H1 (cell line): ENCODE data around the gene GPLD1. TPM values are rescaled to one million over a fixed set of nuclear protein-coding genes. Genes with fewer than 3 reads are reported as not detected.

Experiments used
- CTCF ChIA-PET: fragments of 300-600 bp; sonication (Branson Sonifier 250); formaldehyde crosslinking; loops from one replicate; lab custom pipeline; 2021; ENCODE audit not compliant: partially characterized antibody; lab: Charles Lee
- POLR2A ChIA-PET: fragments of 300-600 bp; sonication (Branson Sonifier 250); formaldehyde crosslinking; loops from one replicate; lab custom pipeline; 2021; ENCODE audit warnings: inconsistent platforms; ENCODE audit not compliant: partially characterized antibody; lab: Charles Lee
- DNase-seq, 2 experiments: peaks; one replicate each; pipeline versions ENCODE4 v3.0.0 to v3.0.0-alpha.2; 2010 to 2022; ENCODE audit warnings: low spot score in 2 of 2, low read depth in 1 of 2, mixed read lengths in 1 of 2
- FAIRE-seq: peaks from 2 replicates; lab custom pipeline; 2011; peaks lifted over from hg19 to GRCh38; lab: Jason Lieb, UNC
- H2AFZ ChIP-seq: 2 replicates; pipeline ENCODE4 v1.8.1; 2012; ENCODE audit warnings: low read length, inconsistent platforms
- H2AK5ac ChIP-seq: 2 replicates; pipeline ENCODE4 v1.6.1; 2013; ENCODE audit warnings: low read depth, low read length
- H2BK120ac ChIP-seq: replicated peaks from 2 replicates; pipeline ENCODE3; 2013; ENCODE audit warnings: low read depth, low read length, inconsistent platforms
- H2BK12ac ChIP-seq: 2 replicates; pipeline ENCODE4 v1.6.1; 2013; ENCODE audit warnings: low read depth, low read length
- H2BK15ac ChIP-seq: 2 replicates; pipeline ENCODE4 v1.6.1; 2013; ENCODE audit warnings: low read length
- H2BK20ac ChIP-seq: 2 replicates; pipeline ENCODE4 v1.6.1; 2013; ENCODE audit warnings: low read length
- H2BK5ac ChIP-seq: 2 replicates; pipeline ENCODE4 v1.6.1; 2013; ENCODE audit warnings: low read depth, low read length
- H3K14ac ChIP-seq: 2 replicates; pipeline ENCODE4 v1.6.1; 2013; ENCODE audit warnings: inconsistent platforms; ENCODE audit not compliant: insufficient read length
- H3K18ac ChIP-seq: 2 replicates; pipeline ENCODE4 v1.6.1; 2013; ENCODE audit warnings: low read length; ENCODE audit errors: extremely low read depth
- H3K23ac ChIP-seq: 2 replicates; pipeline ENCODE4 v1.6.1; 2013; ENCODE audit warnings: inconsistent platforms; ENCODE audit not compliant: insufficient read length
- H3K23me2 ChIP-seq: 2 replicates; pipeline ENCODE4 v1.6.1; 2013; ENCODE audit warnings: low read depth, low read length
- H3K27ac ChIP-seq: 2 replicates; pipeline ENCODE4 v1.6.1; 2011; ENCODE audit warnings: low read depth, low read length, inconsistent platforms
- H3K27me3 ChIP-seq, 4 experiments: replicated peaks in 1 of 4; 1 replicate in 1 of 4; 2 replicates in 3 of 4; pipeline versions ENCODE4 v1.6.1 to v1.8.1; 2011 to 2013; ENCODE audit warnings: low read length in 3 of 4, mild to moderate bottlenecking in 3 of 4, inconsistent platforms in 2 of 4, mixed read lengths in 2 of 4, moderate library complexity in 1 of 4; ENCODE audit not compliant: control insufficient read depth in 3 of 4, insufficient read depth in 3 of 4; ENCODE audit errors: extremely low read depth in 1 of 4
- H3K36me3 ChIP-seq, 4 experiments: 2 replicates each; pipeline versions ENCODE4 v1.6.1 to v1.8.1; 2011 to 2013; ENCODE audit warnings: mild to moderate bottlenecking in 4 of 4, low read length in 3 of 4, moderate library complexity in 2 of 4, control low read depth in 1 of 4, inconsistent platforms in 1 of 4; ENCODE audit not compliant: insufficient read depth in 4 of 4, control insufficient read depth in 2 of 4
- H3K4ac ChIP-seq: replicated peaks from 2 replicates; pipeline ENCODE3; 2013; ENCODE audit warnings: low read length, low read depth, mixed read lengths, inconsistent platforms; ENCODE audit not compliant: insufficient read length
- H3K4me1 ChIP-seq, 4 experiments: replicated peaks in 1 of 4; 1 replicate in 1 of 4; 2 replicates in 3 of 4; pipeline versions ENCODE4 v1.6.1 to v1.8.1; 2011 to 2013; ENCODE audit warnings: low read length in 3 of 4, inconsistent platforms in 2 of 4, mixed read lengths in 1 of 4; ENCODE audit not compliant: insufficient read depth in 4 of 4, control insufficient read depth in 3 of 4
- H3K4me2 ChIP-seq, 2 experiments: 2 replicates each; pipeline versions ENCODE4 v1.6.1 to v1.8.1; 2011 to 2013; ENCODE audit warnings: low read depth in 2 of 2, low read length in 2 of 2, control low read depth in 1 of 2, inconsistent platforms in 1 of 2, mild to moderate bottlenecking in 1 of 2; ENCODE audit not compliant: insufficient read depth in 1 of 2
- H3K4me3 ChIP-seq, 4 experiments: fragments of 200-600, 300-600 bp in 1 of 4; sonication (generic), shearing (Covaris generic), sonication (Bioruptor Twin) in 1 of 4; 2 replicates each; pipeline versions ENCODE4 v1.5.1 to v1.8.1; 2011 to 2016; ENCODE audit warnings: low read length in 4 of 4, low read depth in 3 of 4, control low read depth in 2 of 4, inconsistent platforms in 2 of 4, mild to moderate bottlenecking in 2 of 4, mixed read lengths in 1 of 4, moderate library complexity in 1 of 4; ENCODE audit not compliant: insufficient read depth in 2 of 4; ENCODE audit errors: extremely low read depth in 1 of 4
- H3K56ac ChIP-seq: replicated peaks from 2 replicates; pipeline ENCODE3; 2013; ENCODE audit warnings: low read depth, mild to moderate bottlenecking, mixed read lengths, low read length, inconsistent platforms; ENCODE audit not compliant: insufficient read length
- H3K79me1 ChIP-seq: 2 replicates; pipeline ENCODE4 v1.6.1; 2013; ENCODE audit warnings: low read depth, low read length, control low read depth
- H3K79me2 ChIP-seq, 2 experiments: 2 replicates each; pipeline versions ENCODE4 v1.6.1 to v1.8.1; 2012 to 2013; ENCODE audit warnings: low read length in 2 of 2, mild to moderate bottlenecking in 2 of 2, inconsistent platforms in 1 of 2; ENCODE audit not compliant: insufficient read depth in 2 of 2, control insufficient read depth in 1 of 2
- H3K9ac ChIP-seq, 4 experiments: replicated peaks in 1 of 4; 1 replicate in 1 of 4; 2 replicates in 3 of 4; pipeline versions ENCODE4 v1.6.1 to v1.8.1; 2011 to 2013; ENCODE audit warnings: low read depth in 3 of 4, low read length in 3 of 4, control low read depth in 2 of 4, mild to moderate bottlenecking in 2 of 4, moderate library complexity in 2 of 4, inconsistent platforms in 1 of 4; ENCODE audit errors: extremely low read depth in 1 of 4
- H3K9me3 ChIP-seq, 2 experiments: 2 replicates each; pipeline versions ENCODE4 v1.6.1 to v1.8.1; 2012 to 2013; ENCODE audit warnings: mild to moderate bottlenecking in 2 of 2, moderate library complexity in 2 of 2, control low read depth in 1 of 2, inconsistent platforms in 1 of 2, low read depth in 1 of 2, low read length in 1 of 2, mixed read lengths in 1 of 2; ENCODE audit not compliant: insufficient read depth in 2 of 2
- H4K20me1 ChIP-seq, 2 experiments: replicated peaks in 1 of 2; 2 replicates each; pipeline versions ENCODE3 to v1.8.1; 2011 to 2013; ENCODE audit warnings: inconsistent platforms in 2 of 2, low read length in 2 of 2, mild to moderate bottlenecking in 1 of 2; ENCODE audit not compliant: insufficient read depth in 2 of 2, control insufficient read depth in 1 of 2
- H4K5ac ChIP-seq: 2 replicates; pipeline ENCODE4 v1.6.1; 2013; ENCODE audit warnings: low read length, low read depth, mixed read lengths, inconsistent platforms; ENCODE audit not compliant: insufficient read length
- H4K8ac ChIP-seq: 2 replicates; pipeline ENCODE4 v1.8.0; 2013; ENCODE audit warnings: mild to moderate bottlenecking, moderate library complexity, low read length, inconsistent platforms; ENCODE audit not compliant: insufficient read depth; ENCODE audit errors: extremely low read depth
- H4K91ac ChIP-seq: replicated peaks from 2 replicates; pipeline ENCODE3; 2013; ENCODE audit warnings: low read length, mixed read lengths, inconsistent platforms; ENCODE audit not compliant: insufficient read length
- RBBP5 ChIP-seq: IDR thresholded peaks from 2 replicates; pipeline ENCODE4 v1.7.1; 2012; ENCODE audit warnings: low read depth, mild to moderate bottlenecking, inconsistent platforms, low read length, moderate library complexity, borderline replicate concordance
- SRF ChIP-seq: IDR thresholded peaks from 2 replicates; pipeline ENCODE4 v1.6.1; 2011; ENCODE audit warnings: mild to moderate bottlenecking, low read depth, low read length, moderate library complexity
- TAF7 ChIP-seq: optimal IDR thresholded peaks from 2 replicates; pipeline ENCODE3; 2011; ENCODE audit warnings: low read depth, mild to moderate bottlenecking, inconsistent platforms, low read length, moderate library complexity, borderline replicate concordance
- WGBS, 2 experiments: shearing (Covaris generic) in 1 of 2; methylation state at CpG; one replicate each; pipeline versions ENCODE4 v1.1.6 to v1.1.7; 2013 to 2015; ENCODE audit warnings: low lambda C conversion rate in 2 of 2, mixed read lengths in 2 of 2, inconsistent platforms in 1 of 2, low coverage in 1 of 2, missing lambda C conversion rate in 1 of 2; ENCODE audit not compliant: insufficient replicate concordance in 2 of 2, insufficient coverage in 1 of 2, insufficient read length in 1 of 2; ENCODE audit errors: extremely low coverage in 1 of 2, missing lambda C conversion rate in 1 of 2; 5-methylcytosine and 5-hydroxymethylcytosine counted together
- polyA plus RNA-seq, 7 experiments: library from polyadenylated mRNA; depleted of rRNA in 3 of 7; stranded (reverse) in 5 of 7; unstranded in 2 of 7; fragments of >200 nt in 5 of 7; fragments of 200-250 nt in 2 of 7; gene quantifications; 1 replicate in 5 of 7; 2 replicates in 1 of 7; 4 replicates in 1 of 7; pipeline versions ENCODE4 v1.2.1 to v1.2.3, GENCODE V29; 2011 to 2013; ENCODE audit warnings: missing spikeins in 2 of 7, mixed read lengths in 2 of 7
- total RNA-seq: library from RNA; stranded (reverse); fragmentation: NEBNext Ultra II Directional; extraction: Animal tissue kit (Norgen Biotek cat#: 25700); gene quantifications from 2 replicates; pipeline ENCODE4 v1.2.1, GENCODE V29; 2021

Gene GPLD1
- total and polyA plus RNA-seq, 2 of the 8 experiments (the other 6 are each of a cell fraction or from before 2014, with no cell fraction given), result 3.7 to 5.3 TPM

DNA sequence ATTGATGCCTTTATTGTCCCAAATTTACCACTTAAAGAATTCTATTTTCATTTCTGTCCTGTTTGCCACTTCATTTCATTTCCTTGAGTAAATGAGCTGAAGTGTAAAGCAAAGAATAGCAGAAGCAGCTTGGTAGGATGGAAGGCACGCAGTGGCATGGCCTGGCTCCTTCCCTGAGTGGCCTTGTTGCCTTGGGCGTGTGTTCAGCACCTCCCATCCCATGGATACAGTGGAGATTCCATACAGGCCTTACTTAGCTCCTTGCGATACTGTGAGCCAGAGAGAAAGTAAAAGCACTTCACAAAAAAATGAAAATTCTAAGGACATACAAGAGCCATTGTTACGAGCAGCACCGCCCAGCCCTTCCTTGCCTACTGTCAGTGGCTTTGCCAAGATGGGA lies 45.0 kb upstream of the GPLD1 start:
- CTCF ChIA-PET, result interaction anchor here (0.6 to 5.4 kb wide), 3 partner anchors 11 to 376 kb away, joined by 3 to 56 read pairs (median 6); no protein-coding TSS in a partner anchor
- DNase-seq, result no peak
- TF ChIP-seq RBBP5, result no peak
- TF ChIP-seq SRF, result no peak
- TF ChIP-seq TAF7, result no peak

More for the DNA sequence above, 45.0 kb upstream of the GPLD1 start:
- FAIRE-seq, result no peak
- POLR2A ChIA-PET, result no interaction called here
- Histone ChIP-seq H4K5ac (no peak overlapping the region), H2BK12ac (no peak overlapping the region), H3K14ac (no peak overlapping the region), H3K56ac (no peak overlapping the region), H3K23me2 (no peaks in the 10 kb centered on the region; the same call in 1 of the 2 replicates), H3K18ac (no peak overlapping the region), H4K20me1 (no peaks in the 10 kb centered on the region), H2BK120ac (no peak overlapping the region), H2AFZ (no peak overlapping the region), H3K4me2 (no peak overlapping the region), H2BK5ac (0 out of 2 replicates have a peak overlapping the region, but pooled peaks have one; percentile 21), H4K8ac (no peak overlapping the region), H2BK15ac (no peak overlapping the region), H3K9me3 (no peaks in the 10 kb centered on the region), H3K23ac (no peak overlapping the region), H3K27ac (no peak overlapping the region), H4K91ac (no peak overlapping the region), H3K9ac (no peak overlapping the region), H2AK5ac (no peak overlapping the region), H3K27me3 (no peaks in the 10 kb centered on the region), H3K4me3 (no peak overlapping the region), H3K79me1 (no peaks in the 10 kb centered on the region; the same call in 1 of the 2 replicates), H3K36me3 (no peaks in the 10 kb centered on the region), H3K4me1 (no peaks in the 10 kb centered on the region), H3K79me2 (no peaks in the 10 kb centered on the region), H3K4ac (no peak overlapping the region), H2BK20ac (no peak overlapping the region)
- 95% methylated on average over 5 of the region's 5 CpGs; no CpG with 5 or more reads in 1 of the 2 experiments for WGBS, 2 experiments
